Stimulated activated memory B cell treated with anti-CD40 and anti-IgM and Interleukin-4, amounts not matched to agents 10 μg/mL and 1 μg/mL and 100 μg/mL, for 72 hours (primary cell): ENCODE data around the gene SLC2A8.

Experiments
- ATAC-seq: fragments of 150-1000 bp; cut with Tn5 transposase; 2 replicates; pipeline ENCODE4 v1.10.0; 2021
- H3K27ac Mint-ChIP-seq: one replicate; pipeline ENCODE4 v1.8.0; 2022; ENCODE audit warnings: mild to moderate bottlenecking, mixed read lengths
- H3K27me3 Mint-ChIP-seq: one replicate; pipeline ENCODE4 v1.8.0; 2022; ENCODE audit warnings: mixed read lengths
- H3K36me3 Mint-ChIP-seq: one replicate; pipeline ENCODE4 v1.8.0; 2022; ENCODE audit warnings: mixed read lengths
- H3K4me1 Mint-ChIP-seq: one replicate; pipeline ENCODE4 v1.8.0; 2022; ENCODE audit warnings: mixed read lengths
- H3K4me3 Mint-ChIP-seq: one replicate; pipeline ENCODE4 v1.8.0; 2022; ENCODE audit warnings: mild to moderate bottlenecking, moderate library complexity, mixed read lengths
- H3K9me3 Mint-ChIP-seq: one replicate; pipeline ENCODE4 v1.8.0; 2022; ENCODE audit warnings: mixed read lengths

Gene SLC2A8, protein sequence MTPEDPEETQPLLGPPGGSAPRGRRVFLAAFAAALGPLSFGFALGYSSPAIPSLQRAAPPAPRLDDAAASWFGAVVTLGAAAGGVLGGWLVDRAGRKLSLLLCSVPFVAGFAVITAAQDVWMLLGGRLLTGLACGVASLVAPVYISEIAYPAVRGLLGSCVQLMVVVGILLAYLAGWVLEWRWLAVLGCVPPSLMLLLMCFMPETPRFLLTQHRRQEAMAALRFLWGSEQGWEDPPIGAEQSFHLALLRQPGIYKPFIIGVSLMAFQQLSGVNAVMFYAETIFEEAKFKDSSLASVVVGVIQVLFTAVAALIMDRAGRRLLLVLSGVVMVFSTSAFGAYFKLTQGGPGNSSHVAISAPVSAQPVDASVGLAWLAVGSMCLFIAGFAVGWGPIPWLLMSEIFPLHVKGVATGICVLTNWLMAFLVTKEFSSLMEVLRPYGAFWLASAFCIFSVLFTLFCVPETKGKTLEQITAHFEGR

DNA sequence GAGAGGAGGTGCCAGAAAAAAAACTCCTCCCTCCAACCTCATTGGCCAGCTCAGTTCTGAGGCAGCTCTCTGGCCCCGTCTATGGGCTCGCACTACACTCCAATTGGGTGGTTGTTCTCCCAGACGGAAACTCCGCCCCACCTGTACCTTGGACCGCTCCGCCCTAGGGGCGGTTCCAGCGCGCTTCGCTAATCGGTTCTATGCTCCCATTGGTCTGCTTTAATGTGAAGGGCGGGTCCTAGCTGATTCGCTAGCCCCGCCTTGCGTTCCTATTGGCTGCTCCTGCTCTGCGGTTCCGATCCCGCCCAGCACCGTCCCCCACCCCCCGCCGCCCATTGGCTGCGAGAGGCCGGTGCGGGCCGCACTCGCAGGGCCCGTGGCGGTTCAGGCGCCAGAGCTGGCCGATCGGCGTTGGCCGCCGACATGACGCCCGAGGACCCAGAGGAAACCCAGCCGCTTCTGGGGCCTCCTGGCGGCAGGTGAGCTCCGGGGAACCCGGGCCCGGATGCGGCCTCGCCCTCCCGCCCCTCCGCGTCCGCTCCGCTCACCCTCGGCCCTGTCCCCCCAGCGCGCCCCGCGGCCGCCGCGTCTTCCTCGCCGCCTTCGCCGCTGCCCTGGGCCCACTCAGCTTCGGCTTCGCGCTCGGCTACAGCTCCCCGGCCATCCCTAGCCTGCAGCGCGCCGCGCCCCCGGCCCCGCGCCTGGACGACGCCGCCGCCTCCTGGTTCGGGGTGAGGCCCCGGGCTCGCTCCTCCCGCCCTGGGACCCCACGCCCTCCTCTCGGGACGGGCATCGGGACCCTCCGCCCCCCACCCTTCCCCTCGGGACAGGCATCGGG lies at the start of gene SLC2A8:
Gene SLC2A8, plus strand, starts transcription at position 362 of the 838 bp plus-strand sequence. Its CDS starts 62 bp downstream, at position 424.
- peak; percentile 98 for ATAC-seq
- Mint-ChIP-seq H3K9me3 (no peaks in the 10 kb centered on the region), H3K27ac (peak within 1 kb of the TSS; percentile 61), H3K27me3 (no peaks in the 10 kb centered on the region), H3K4me3 (peak within 1 kb of the TSS; percentile 85), H3K4me1 (peaks cover 10% of the 10 kb centered on the region), H3K36me3 (peaks cover 4% of the 10 kb centered on the region)

DNA sequence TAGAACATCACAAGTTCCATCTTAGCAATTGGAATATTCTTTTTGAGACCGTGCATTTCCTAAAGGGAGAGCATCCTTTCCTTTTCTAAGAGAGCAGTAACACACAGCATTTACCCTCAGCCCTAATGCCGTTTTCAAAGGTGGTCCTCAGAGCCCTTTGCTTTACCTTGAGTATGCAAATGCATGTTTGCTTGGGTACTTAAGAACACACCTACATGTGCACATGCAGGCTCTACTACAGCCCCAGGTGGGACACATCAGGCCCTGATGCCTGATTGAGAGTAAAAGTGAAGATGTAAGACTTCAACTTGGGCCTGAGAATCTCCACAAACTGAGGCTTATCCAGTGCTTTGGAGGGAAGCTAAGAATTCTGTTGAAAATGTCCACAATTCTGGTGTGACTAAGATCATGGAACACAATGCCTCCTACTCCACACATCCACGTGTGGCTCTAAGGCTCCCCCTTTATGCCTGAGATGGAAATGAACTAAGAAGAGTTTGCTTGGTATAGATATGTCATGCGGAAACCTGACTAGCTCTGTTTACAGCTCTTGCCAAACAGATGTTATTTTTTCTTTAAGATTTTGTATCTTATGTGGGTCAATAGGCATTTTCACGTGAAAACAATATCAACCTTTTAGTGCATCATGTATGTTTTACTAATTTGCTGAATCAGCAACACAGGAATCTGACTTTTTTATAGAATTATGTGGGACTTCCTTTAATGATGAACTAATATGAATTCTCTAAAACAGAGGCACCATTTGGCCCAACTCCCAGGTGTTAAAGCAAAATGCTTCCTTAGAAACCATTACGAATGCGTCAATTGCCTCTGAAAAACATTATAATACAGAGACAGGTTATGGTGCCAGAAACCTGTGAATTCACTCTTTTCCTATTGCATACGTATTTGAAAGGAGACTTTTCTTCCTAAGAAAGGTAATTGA lies 48.9 kb upstream of the SLC2A8 start:
- no peaks in the 10 kb centered on the region for H3K4me1 Mint-ChIP-seq
- H3K9me3 Mint-ChIP-seq: no peaks in the 10 kb centered on the region
- H3K4me3 Mint-ChIP-seq: no peak overlapping the region
- H3K27ac Mint-ChIP-seq: no peak overlapping the region
- no peaks in the 10 kb centered on the region for H3K27me3 Mint-ChIP-seq
- no peak for ATAC-seq
- no peaks in the 10 kb centered on the region for H3K36me3 Mint-ChIP-seq

DNA sequence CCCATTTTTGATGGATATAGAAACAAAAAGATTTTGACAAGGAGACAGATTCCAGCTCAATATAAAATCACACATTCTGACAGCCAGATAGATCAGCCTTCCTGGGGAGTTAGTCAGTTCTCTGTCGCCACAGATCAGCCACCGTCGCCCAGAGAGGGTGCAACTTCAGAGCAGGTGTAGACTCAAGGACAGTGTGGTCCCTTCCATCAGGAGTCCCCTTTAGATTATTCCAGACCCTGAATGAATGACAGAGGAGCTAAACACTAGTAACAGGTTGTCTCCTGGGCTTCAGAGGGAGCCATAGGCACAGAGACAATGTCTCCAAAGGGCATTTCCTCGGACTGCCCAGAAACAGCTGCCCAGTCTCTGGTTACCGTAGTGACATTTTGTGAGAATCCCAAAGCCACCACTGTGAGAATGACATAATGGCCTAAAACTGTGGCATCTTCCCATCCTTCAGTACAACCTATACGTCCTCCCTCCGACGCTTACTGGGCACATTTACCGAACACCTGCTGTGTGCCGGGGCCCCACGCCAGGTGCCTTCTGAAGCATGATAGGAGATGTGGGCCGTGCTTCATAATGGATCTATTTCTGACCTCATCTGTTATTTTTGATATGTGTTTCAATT lies 47.4 kb upstream of the SLC2A8 start:
- ATAC-seq: no peak
- no peaks in the 10 kb centered on the region for H3K9me3 Mint-ChIP-seq
- no peak overlapping the region for H3K4me3 Mint-ChIP-seq
- no peak overlapping the region for H3K27ac Mint-ChIP-seq
- H3K4me1 Mint-ChIP-seq: no peaks in the 10 kb centered on the region
- no peaks in the 10 kb centered on the region for H3K36me3 Mint-ChIP-seq
- H3K27me3 Mint-ChIP-seq: no peaks in the 10 kb centered on the region

DNA sequence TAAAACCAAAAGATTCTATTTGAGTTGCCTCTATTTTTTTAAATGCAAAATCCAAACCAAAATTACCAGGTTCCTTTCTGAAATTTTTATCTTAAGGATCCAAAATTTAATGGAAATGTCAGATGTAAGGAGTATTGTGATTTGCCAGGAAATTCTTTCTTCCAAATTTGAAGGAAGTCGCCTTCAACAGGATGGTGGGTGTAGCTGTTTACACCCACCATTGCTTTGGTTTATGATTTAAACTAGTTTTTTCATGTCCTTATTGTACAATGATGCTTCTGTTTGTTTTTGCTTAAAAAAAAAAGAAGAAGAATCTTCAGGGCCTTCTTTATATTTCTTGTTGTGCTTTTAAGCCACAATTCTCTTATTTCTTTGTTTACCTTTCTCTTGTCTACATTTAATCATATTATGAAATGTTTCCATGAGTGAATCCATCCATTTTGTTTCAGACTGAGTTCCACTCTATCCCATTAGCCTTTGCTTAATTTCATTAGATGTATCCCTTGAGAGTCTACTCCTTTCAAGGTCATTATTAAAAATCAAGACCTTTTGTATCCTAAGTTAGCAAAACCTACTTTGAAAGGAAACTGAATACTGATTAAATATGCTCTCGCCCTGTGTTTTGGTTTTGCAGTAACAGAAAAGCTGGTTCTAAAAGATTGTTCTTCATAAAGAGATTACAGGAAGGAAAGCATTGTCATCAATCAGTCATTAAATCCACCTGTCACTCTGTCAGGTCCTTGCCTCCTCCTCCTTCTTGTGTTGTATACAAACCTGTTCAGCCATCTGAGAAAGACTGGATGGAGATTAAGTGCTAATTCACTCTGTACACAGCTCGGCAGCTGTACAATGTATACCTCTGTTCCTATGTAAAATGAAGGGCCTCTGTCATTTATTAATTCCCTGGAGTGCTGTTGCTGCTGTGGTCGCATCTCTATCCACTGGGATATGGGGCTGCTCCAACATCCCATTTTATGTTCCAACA lies 45.5 kb upstream of the SLC2A8 start:
- Mint-ChIP-seq H3K36me3 (peaks cover 7% of the 10 kb centered on the region), H3K27ac (no peak overlapping the region), H3K9me3 (no peaks in the 10 kb centered on the region), H3K4me1 (no peaks in the 10 kb centered on the region), H3K27me3 (no peaks in the 10 kb centered on the region), H3K4me3 (no peak overlapping the region)
- no peak for ATAC-seq

DNA sequence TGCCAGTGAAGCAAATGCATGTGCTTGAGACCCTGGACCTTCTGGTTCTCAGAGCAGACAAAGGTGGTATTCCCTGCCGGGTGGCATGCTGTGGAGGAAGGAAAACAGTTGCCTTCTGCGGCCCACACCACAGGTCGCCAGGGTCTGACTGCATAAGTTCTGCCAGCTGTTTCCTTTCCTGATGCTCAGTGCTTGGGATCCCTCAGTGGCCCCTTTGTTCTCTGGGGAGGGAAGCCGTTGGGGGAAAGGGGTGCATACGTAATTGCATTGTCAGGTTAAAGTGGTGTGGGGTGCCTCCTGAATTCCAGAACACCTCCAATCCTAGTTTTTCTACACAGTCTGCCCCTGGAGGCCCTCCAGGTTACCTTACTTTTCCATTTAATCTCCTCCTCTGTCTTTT lies 43.1 kb upstream of the SLC2A8 start:
- peaks cover 17% of the 10 kb centered on the region for H3K36me3 Mint-ChIP-seq
- no peak for ATAC-seq
- no peaks in the 10 kb centered on the region for H3K27me3 Mint-ChIP-seq
- no peaks in the 10 kb centered on the region for H3K4me1 Mint-ChIP-seq
- H3K27ac Mint-ChIP-seq: no peak overlapping the region
- no peaks in the 10 kb centered on the region for H3K9me3 Mint-ChIP-seq
- H3K4me3 Mint-ChIP-seq: no peak overlapping the region

DNA sequence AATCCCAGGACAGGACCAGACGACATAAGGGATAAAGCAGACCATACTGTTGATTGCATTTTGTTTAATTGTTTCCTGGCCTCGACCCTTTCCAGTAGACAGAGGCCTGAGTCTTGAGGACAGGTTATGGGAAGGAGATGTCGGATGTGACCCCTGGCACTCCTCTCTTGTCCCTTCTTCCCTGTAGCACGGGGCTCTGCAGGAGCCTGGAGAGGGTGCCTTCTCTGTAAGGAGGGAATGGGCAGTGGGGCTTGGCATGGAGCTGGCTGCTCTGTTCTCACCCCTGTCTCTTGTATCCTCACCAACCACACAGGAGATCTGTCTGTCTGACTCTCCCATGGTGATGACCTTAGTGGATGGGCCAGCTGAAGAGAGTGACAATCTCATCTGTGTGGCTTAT lies 40.1 kb upstream of the SLC2A8 start:
- Mint-ChIP-seq H3K36me3 (peaks cover 17% of the 10 kb centered on the region), H3K4me3 (no peak overlapping the region), H3K27me3 (no peaks in the 10 kb centered on the region), H3K4me1 (no peaks in the 10 kb centered on the region), H3K27ac (no peak overlapping the region), H3K9me3 (no peaks in the 10 kb centered on the region)
- ATAC-seq: no peak

DNA sequence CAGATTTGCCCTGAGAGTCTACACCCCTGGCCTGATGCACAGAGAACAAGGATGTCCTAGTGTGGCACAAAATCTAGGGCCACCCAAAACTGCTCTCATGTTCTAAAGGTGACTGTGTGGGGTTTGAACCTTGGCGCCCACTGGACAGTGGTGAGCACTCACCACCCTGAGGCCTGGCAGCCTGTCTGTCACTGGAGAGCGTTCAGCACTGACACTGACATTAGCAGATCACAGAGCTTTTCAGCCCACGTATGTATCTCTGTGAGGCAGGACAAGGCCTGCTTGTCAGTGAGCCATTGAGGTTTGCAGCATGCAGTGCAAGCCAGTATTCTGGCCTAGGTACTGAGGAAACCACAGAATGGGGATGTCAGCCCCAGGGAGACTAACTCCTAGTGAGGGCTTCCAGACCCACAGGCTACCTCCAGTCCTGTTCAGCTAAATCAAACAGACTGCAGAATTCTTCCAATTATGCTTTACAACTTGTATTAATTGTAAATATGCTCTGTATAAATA lies 38.9 kb upstream of the SLC2A8 start:
- Mint-ChIP-seq H3K27me3 (no peaks in the 10 kb centered on the region), H3K4me1 (no peaks in the 10 kb centered on the region), H3K4me3 (no peak overlapping the region), H3K36me3 (peaks cover 17% of the 10 kb centered on the region), H3K27ac (no peak overlapping the region), H3K9me3 (no peaks in the 10 kb centered on the region)
- no peak for ATAC-seq

DNA sequence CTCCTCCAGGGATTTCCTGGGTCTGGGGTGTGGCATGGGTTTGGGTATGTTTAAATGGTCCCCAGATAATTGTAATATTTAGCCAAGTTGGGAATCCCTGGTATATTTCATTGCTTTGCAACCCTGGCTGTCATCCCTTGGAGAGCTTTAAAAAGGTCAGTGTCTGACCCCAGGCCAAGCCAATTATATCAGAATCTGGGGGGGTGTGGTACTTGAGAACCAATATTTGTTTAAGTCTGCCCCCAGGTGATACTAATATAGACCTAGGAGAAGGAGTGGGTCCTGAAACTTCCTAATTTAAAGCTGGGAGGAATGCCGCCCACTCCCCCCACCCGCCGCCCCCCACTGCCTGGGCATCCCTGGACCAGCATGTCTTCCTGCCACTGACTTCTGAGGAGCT lies 38.2 kb upstream of the SLC2A8 start:
- peaks cover 17% of the 10 kb centered on the region for H3K36me3 Mint-ChIP-seq
- ATAC-seq: no peak
- no peak overlapping the region for H3K4me3 Mint-ChIP-seq
- no peak overlapping the region for H3K27ac Mint-ChIP-seq
- H3K27me3 Mint-ChIP-seq: no peaks in the 10 kb centered on the region
- no peaks in the 10 kb centered on the region for H3K4me1 Mint-ChIP-seq
- H3K9me3 Mint-ChIP-seq: no peaks in the 10 kb centered on the region

DNA sequence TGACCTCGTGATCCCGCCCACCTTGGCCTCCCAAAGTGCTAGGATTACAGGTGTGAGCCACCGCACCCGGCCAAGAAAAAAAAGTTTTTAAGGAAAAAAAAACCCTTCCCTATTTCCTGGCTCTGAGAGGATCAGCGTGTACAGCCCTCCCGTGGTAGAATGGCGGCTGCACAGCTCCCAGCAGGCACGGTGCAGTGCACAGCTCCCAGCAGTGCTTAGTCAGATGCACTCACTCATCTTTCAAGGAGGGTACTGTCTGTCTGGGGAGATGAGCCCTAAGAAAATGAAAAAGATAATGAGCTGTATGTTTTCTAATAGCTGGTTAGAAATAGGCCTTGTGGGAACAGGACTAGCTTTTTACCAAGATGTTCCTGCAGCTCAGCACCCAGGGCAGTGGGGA lies 36.7 kb upstream of the SLC2A8 start:
- ATAC-seq: no peak
- Mint-ChIP-seq H3K36me3 (peaks cover 14% of the 10 kb centered on the region), H3K4me3 (no peak overlapping the region), H3K4me1 (no peaks in the 10 kb centered on the region), H3K9me3 (no peaks in the 10 kb centered on the region), H3K27ac (no peak overlapping the region), H3K27me3 (no peaks in the 10 kb centered on the region)

DNA sequence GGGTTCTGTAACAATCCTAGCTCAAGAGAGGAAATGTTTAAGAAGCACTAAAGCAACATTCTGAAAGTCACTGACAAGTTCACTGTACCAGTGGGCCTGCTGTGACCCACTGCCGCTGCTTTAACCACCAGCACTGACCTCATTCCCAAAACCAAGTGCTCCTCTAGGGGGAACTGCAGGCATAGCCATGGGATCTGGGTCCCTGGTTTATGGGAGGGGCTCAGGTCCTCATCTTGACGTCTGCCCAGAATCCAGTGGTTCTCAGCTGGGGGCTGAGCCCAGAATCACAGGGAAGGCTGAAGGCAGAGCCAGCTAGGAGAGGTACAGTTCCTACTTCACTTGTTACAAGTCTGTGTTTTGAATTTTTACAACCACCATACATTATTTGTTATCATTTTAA lies 36.1 kb upstream of the SLC2A8 start:
- ATAC-seq: no peak
- Mint-ChIP-seq H3K4me1 (no peaks in the 10 kb centered on the region), H3K4me3 (no peak overlapping the region), H3K36me3 (peaks cover 10% of the 10 kb centered on the region), H3K9me3 (no peaks in the 10 kb centered on the region), H3K27me3 (no peaks in the 10 kb centered on the region), H3K27ac (no peak overlapping the region)

DNA sequence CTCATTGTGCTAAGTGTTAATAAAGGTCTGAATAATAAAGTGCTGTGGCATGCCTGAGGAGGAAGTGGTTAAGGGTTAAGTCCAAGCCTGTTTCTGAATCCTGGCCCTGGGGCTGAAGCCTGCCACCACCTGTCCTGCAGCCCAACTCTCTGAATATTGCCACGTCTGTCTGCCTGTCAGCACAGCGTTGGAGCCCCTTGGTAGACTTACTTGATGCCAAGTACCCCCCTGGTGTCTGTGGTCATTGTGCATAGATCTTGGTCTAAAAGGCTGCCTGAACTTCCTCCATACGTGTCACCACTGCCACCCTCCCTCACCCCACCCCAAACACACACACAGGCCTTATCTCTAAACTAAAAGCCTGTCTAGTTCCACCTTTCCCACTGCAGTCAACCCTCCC lies 35.4 kb upstream of the SLC2A8 start:
- no peaks in the 10 kb centered on the region for H3K4me1 Mint-ChIP-seq
- no peaks in the 10 kb centered on the region for H3K27me3 Mint-ChIP-seq
- H3K4me3 Mint-ChIP-seq: no peak overlapping the region
- no peak overlapping the region for H3K27ac Mint-ChIP-seq
- ATAC-seq: no peak
- no peaks in the 10 kb centered on the region for H3K9me3 Mint-ChIP-seq
- H3K36me3 Mint-ChIP-seq: peaks cover 10% of the 10 kb centered on the region

DNA sequence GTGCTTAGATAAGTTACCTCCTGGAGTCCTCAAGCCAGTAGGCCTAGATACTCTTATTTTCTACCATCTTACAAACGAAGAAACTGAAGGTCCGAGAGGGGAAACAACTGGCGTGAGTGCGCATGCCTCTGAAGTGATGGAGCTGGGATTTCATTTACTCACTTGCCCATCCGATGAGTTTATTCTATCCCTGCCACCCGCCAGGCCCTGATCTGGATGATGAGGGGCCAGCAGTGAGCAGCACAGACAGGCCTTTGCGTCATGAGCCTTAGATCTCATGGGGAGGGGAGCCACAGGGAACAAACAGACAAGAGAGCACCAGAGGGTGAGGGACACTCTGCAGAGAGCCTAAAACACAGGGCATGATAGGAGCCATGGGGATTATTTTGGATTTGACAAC lies 34.1 kb upstream of the SLC2A8 start:
- Mint-ChIP-seq H3K4me3 (no peak overlapping the region), H3K9me3 (no peaks in the 10 kb centered on the region), H3K27me3 (no peaks in the 10 kb centered on the region), H3K27ac (no peak overlapping the region), H3K36me3 (peaks cover 2% of the 10 kb centered on the region), H3K4me1 (no peaks in the 10 kb centered on the region)
- no peak for ATAC-seq

DNA sequence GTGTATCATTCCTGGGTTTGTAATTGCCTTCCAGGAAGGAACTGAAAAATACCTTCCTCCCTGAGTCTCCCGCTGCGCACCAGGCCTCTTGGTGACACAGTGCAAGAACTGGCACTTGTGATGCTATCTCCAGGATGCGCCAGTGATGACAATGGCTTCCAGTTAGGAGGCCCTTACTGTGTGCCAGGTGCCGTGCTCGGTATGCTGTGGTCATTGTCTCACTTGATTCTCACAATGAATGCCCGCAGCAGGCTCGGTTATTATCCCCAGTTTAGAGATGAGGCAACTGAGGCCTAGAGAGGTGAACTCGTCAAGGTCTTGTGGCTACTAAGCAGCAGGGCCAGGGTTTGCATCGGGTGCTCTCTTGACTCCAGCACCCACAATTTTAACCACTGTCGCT lies 31.5 kb upstream of the SLC2A8 start:
- H3K36me3 Mint-ChIP-seq: peaks cover 7% of the 10 kb centered on the region
- no peaks in the 10 kb centered on the region for H3K4me1 Mint-ChIP-seq
- H3K27me3 Mint-ChIP-seq: no peaks in the 10 kb centered on the region
- no peak for ATAC-seq
- no peak overlapping the region for H3K27ac Mint-ChIP-seq
- no peak overlapping the region for H3K4me3 Mint-ChIP-seq
- H3K9me3 Mint-ChIP-seq: no peaks in the 10 kb centered on the region
